T-helper 1 cell treated with Interleukin-12 subunit alpha and Interleukin-12 subunit beta and Interleukin-4 antibody, amounts not matched to agents 30 ng/mL and 1 ng/mL, for 36 hours (primary cell): ENCODE measurements around the gene CDC20. TPM values are rescaled to one million over a fixed set of nuclear protein-coding genes. Genes with fewer than 3 reads are reported as not detected.

ENCODE experiments used
- total RNA-seq: library from RNA; stranded (reverse); gene quantifications from 2 replicates; pipeline ENCODE4 v1.2.3, GENCODE V29; 2022

The CDC20 gene
- total RNA-seq, 1 donor from 2014 or later, result 103 TPM

Other genes starting within 250 kb of the CDC20 start
- gene EBNA1BP2, start 186.7 kb upstream of the CDC20 start, total RNA-seq, result 53.9 and 57.1 TPM in 2 replicates
- gene CFAP57, start 186.7 kb upstream of the CDC20 start, total RNA-seq, result 0.07 and 0.20 TPM in 2 replicates
- not detected in 2 replicates for gene TMEM125, start 89.0 kb upstream of the CDC20 start, total RNA-seq
- not detected in 2 replicates for gene C1orf210, start 73.4 kb upstream of the CDC20 start, total RNA-seq
- 0.25 and 0.85 TPM in 2 replicates for gene TIE1, start 58.0 kb upstream of the CDC20 start, total RNA-seq
- gene MPL, start 21.2 kb upstream of the CDC20 start, total RNA-seq, result not detected in 2 replicates
- gene ELOVL1, start 9.0 kb downstream of the CDC20 start, total RNA-seq, result 72.8 and 78.9 TPM in 2 replicates
- 41.8 and 46.9 TPM in 2 replicates for gene MED8, start 30.8 kb downstream of the CDC20 start, total RNA-seq
- gene SZT2, start 30.9 kb downstream of the CDC20 start, total RNA-seq, result 81.8 and 89.1 TPM in 2 replicates
- 18.3 and 25.1 TPM in 2 replicates for gene HYI, start 95.0 kb downstream of the CDC20 start, total RNA-seq
- 0.68 and 0.81 TPM in 2 replicates for gene PTPRF, start 171.9 kb downstream of the CDC20 start, total RNA-seq